Mucosa of descending colon (tissue), 3 donors: Measurements from ENCODE around the gene LRP1B. TPM values are rescaled to one million over a fixed set of nuclear protein-coding genes. Genes with fewer than 3 reads are reported as not detected.

Source experiments
- ATAC-seq: fragments of 200-7000 bp; cut with Tn5 transposase; one replicate; pipeline ENCODE4 v1.9.1; 2020; ENCODE audit warnings: mild to moderate bottlenecking, moderate library complexity
- DNase-seq, 3 donors: peaks; one replicate each; pipeline ENCODE4 v3.0.0-alpha.2; 2020
- H3K36me3 ChIP-seq: fragments of 200-600 bp; one replicate; pipeline ENCODE4 v1.8.0; 2021; ENCODE audit warnings: low read depth, mild to moderate bottlenecking
- H3K4me1 ChIP-seq: fragments of 200-600 bp; one replicate; pipeline ENCODE4 v1.8.0; 2021; ENCODE audit warnings: low read depth, mild to moderate bottlenecking
- H3K4me3 ChIP-seq: fragments of 200-600 bp; one replicate; pipeline ENCODE4 v1.8.0; 2021; ENCODE audit warnings: mild to moderate bottlenecking
- H3K9me3 ChIP-seq: fragments of 200-600 bp; one replicate; pipeline ENCODE4 v1.8.0; 2021; ENCODE audit warnings: mild to moderate bottlenecking
- CTCF ChIP-seq: fragments of 200-600 bp; IDR thresholded peaks from one replicate; pipeline ENCODE4 v1.8.0; 2022; ENCODE audit warnings: antibody characterized with exemption, mild to moderate bottlenecking
- intact Hi-C, 2 donors: fragments of 100-400 bp; cut with DNase I in 1 of 2; cut with micrococcal nuclease in 1 of 2; formaldehyde crosslinking; loops; one replicate each; pipeline versions ENCODE4 v1.11.0 to v1.11.1; 2022; cut with DNase I, micrococcal nuclease
- total RNA-seq, 3 donors: library from RNA; stranded (reverse); fragmentation: NEBNext Ultra II Directional in 2 of 3; extraction: Animal tissue kit (Norgen Biotek cat#: 25700) in 2 of 3; gene quantifications; one replicate each; pipeline versions ENCODE4 v1.2.1 to v1.2.4, GENCODE V29; 2021 to 2023
- donor health status: DM: no; HTN: no; CAD: no; lungs with moderate emphysema.
- donor health status: DM: no; HTN: no; CAD: no.
- donor health status: DM: no; HTN: yes; CAD: no.

The LRP1B gene
- total RNA-seq, 3 donors from 2014 or later = 0.12 to 1.6 (median 0.20) TPM

- Histone ChIP-seq H3K9me3 (no peaks in the 10 kb centered on the region), H3K4me3 (no peak overlapping the region), H3K4me1 (no peaks in the 10 kb centered on the region), H3K36me3 (no peaks in the 10 kb centered on the region)
- ATAC-seq = no peak
- TF ChIP-seq CTCF = no peak
- intact Hi-C loops = no loop called here
- DNase-seq = no peak
These were observed 406.4 kb downstream of the LRP1B start for GRCh38 chr2:141724426-141724825.

GRCh38 chr2:141723814-141724213 is 407.0 kb downstream of the LRP1B start:
- no peak for ATAC-seq
- DNase-seq = no peak
- Histone ChIP-seq H3K36me3 (no peaks in the 10 kb centered on the region), H3K4me1 (no peaks in the 10 kb centered on the region), H3K4me3 (no peak overlapping the region), H3K9me3 (no peaks in the 10 kb centered on the region)
- no peak for TF ChIP-seq CTCF
- intact Hi-C loops = no loop called here

- Histone ChIP-seq H3K9me3 (no peaks in the 10 kb centered on the region), H3K4me3 (no peak overlapping the region), H3K4me1 (no peaks in the 10 kb centered on the region), H3K36me3 (no peaks in the 10 kb centered on the region)
- no peak for DNase-seq
- intact Hi-C loops = no loop called here
- TF ChIP-seq CTCF = no peak
- no peak for ATAC-seq
These were observed 410.3 kb downstream of the LRP1B start for GRCh38 chr2:141720476-141720875.

- no peak for ATAC-seq
These were observed 416.3 kb downstream of the LRP1B start for GRCh38 chr2:141714496-141714895.

GRCh38 chr2:141711627-141712026 is 419.2 kb downstream of the LRP1B start:
- Histone ChIP-seq H3K4me1 (no peaks in the 10 kb centered on the region), H3K4me3 (no peak overlapping the region), H3K9me3 (no peaks in the 10 kb centered on the region), H3K36me3 (no peaks in the 10 kb centered on the region)
- ATAC-seq (no peak), DNase-seq (no peak)
- TF ChIP-seq CTCF = no peak
- intact Hi-C loops = no loop called here

More at GRCh38 chr2:141714496-141714895, 416.3 kb downstream of the LRP1B start:
- H3K36me3 ChIP-seq = no peaks in the 10 kb centered on the region
- intact Hi-C loops = no loop called here
- H3K9me3 ChIP-seq = no peaks in the 10 kb centered on the region
- no peak for TF ChIP-seq CTCF
- H3K4me1 ChIP-seq = no peaks in the 10 kb centered on the region
- no peak for DNase-seq
- H3K4me3 ChIP-seq = no peak overlapping the region

- Histone ChIP-seq H3K4me1 (no peaks in the 10 kb centered on the region), H3K36me3 (no peaks in the 10 kb centered on the region), H3K4me3 (no peak overlapping the region), H3K9me3 (no peaks in the 10 kb centered on the region)
- TF ChIP-seq CTCF = no peak
- intact Hi-C loops = no loop called here
- DNase-seq (no peak), ATAC-seq (no peak)
These were observed 420.1 kb downstream of the LRP1B start for GRCh38 chr2:141710589-141711239.
